ENCODE results near the gene DCUN1D2. TPM values are rescaled to one million over a fixed set of nuclear protein-coding genes. Genes with fewer than 3 reads are reported as not detected.
A peak's percentile ranks its signal among the peaks of the same experiment; 100 is the strongest.

DCUN1D2 gene
- total RNA-seq, 4 donors from 2014 or later, result 13.6 to 32.5 (median 24.5) TPM

- peaks cover 34 to 55% (median 48%) of the 10 kb centered on the region in 4 donors for H3K4me1 ChIP-seq
- DNase-seq (ENCODE audit: extremely low spot score), result no peak
- WGBS, result 95% methylated on average over 20 of the region's 27 CpGs
- TF ChIP-seq EP300 (IDR thresholded peaks at IDR 0.05) (no peak), CTCF (IDR thresholded peaks at IDR 0.05) (no peak), POLR2A (IDR thresholded peaks at IDR 0.05; ENCODE audit: low read depth) (no peak), POLR2AphosphoS5 (IDR thresholded peaks at IDR 0.05) (no peak)
- H3K4me3 ChIP-seq, result no peak overlapping the region
- H3K27ac ChIP-seq (replicated peaks in 1 of 4), result peak overlapping the region; percentile 44 to 82 (median 81)
- H3K9me3 ChIP-seq, result no peaks in the 10 kb centered on the region
- intact Hi-C loops (cut with DNase I), result no loop called here
- H3K27me3 ChIP-seq, result peaks cover 0 to 33% (median 0%) of the 10 kb centered on the region in 4 donors
- peaks cover 0 to 5% (median 0%) of the 10 kb centered on the region in 4 donors for H3K36me3 ChIP-seq
These were observed 78.1 kb downstream of the DCUN1D2 start for GRCh38 chr13:113412440-113412839.

DNA sequence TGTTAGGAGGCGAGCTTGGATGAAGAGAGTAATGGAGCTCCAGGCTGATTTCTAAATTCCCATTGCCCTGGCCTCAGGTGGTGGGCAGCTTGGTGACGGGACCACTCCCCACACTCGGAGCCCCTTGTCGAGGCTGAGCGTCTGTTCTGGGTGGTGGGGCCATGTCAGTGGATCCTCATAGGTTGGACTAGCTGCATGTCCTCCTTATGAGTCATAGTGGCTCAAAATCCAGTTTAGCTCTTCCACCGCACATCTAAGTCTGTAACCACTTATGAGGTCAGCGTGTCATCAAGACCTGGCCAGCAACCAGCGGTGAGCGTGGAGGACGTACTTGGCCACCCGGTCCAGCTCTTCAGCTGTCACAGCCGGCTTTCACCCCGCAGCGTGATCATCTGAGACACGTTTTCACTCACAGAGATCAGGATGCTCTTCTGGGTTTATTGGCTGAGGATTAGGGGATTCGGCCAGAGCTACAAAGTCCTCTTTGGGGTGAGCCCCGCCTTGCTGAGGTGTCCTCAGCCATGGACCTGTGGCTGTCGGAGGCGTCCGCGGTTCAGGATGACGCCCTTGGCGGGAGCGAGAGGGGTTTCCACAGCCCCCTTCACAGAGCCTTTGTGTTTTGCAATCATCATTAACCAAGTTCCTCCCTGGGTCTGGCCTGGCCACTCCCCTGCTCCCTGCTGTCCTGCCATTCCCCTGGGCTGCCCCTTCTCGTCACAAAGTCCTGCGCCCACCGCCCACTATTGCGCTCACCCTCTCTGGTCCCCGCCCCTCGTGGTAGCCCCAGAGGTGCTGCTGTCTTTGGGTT, 79.1 kb downstream of the DCUN1D2 start:
- WGBS, result 77% methylated on average over 23 of the region's 30 CpGs
- peak overlapping the region; percentile 81 to 83 (median 82) for H3K27ac ChIP-seq (replicated peaks in 1 of 4)
- peak overlapping the region in 1 of 4 donors; percentile 44 for H3K4me3 ChIP-seq
- peaks cover 0 to 13% (median 0%) of the 10 kb centered on the region in 4 donors for H3K36me3 ChIP-seq
- no peaks in the 10 kb centered on the region for H3K9me3 ChIP-seq
- intact Hi-C loops (cut with DNase I), result no loop called here
- peaks cover 39 to 55% (median 48%) of the 10 kb centered on the region in 4 donors for H3K4me1 ChIP-seq
- no peak for DNase-seq (ENCODE audit: extremely low spot score)
- no peak for TF ChIP-seq POLR2A (IDR thresholded peaks at IDR 0.05; ENCODE audit: low read depth)
- peak in 1 of 2 donors; percentile 19 for TF ChIP-seq POLR2AphosphoS5 (IDR thresholded peaks at IDR 0.05)
- TF ChIP-seq EP300 (IDR thresholded peaks at IDR 0.05), result no peak
- H3K27me3 ChIP-seq, result peaks cover 0 to 44% (median 0%) of the 10 kb centered on the region in 4 donors

GRCh38 chr13:113410472-113411201, 79.9 kb downstream of the DCUN1D2 start:
- peaks cover 40 to 55% (median 48%) of the 10 kb centered on the region in 4 donors for H3K4me1 ChIP-seq
- H3K4me3 ChIP-seq, result peak overlapping the region in 3 of 4 donors; percentile 22 to 44 (median 23)

GRCh38 chr13:113408562-113408961, 81.9 kb downstream of the DCUN1D2 start:
- Histone ChIP-seq H3K4me3 (no peak overlapping the region), H3K36me3 (peaks cover 0 to 32% (median 0%) of the 10 kb centered on the region in 4 donors), H3K27me3 (peaks cover 0 to 61% (median 0%) of the 10 kb centered on the region in 4 donors), H3K9me3 (no peaks in the 10 kb centered on the region), H3K27ac (replicated peaks in 1 of 4) (peak overlapping the region in 1 of 4 donors; percentile 81), H3K4me1 (peaks cover 29 to 40% (median 35%) of the 10 kb centered on the region in 4 donors)
- intact Hi-C loops (cut with DNase I), result no loop called here
- no peak for DNase-seq (ENCODE audit: extremely low spot score)
- TF ChIP-seq POLR2AphosphoS5 (IDR thresholded peaks at IDR 0.05) (no peak), CTCF (IDR thresholded peaks at IDR 0.05) (no peak), EP300 (IDR thresholded peaks at IDR 0.05) (no peak), POLR2A (IDR thresholded peaks at IDR 0.05; ENCODE audit: low read depth) (no peak)
- WGBS, result 88% methylated on average over 3 of the region's 3 CpGs

More at GRCh38 chr13:113410472-113411201, 79.9 kb downstream of the DCUN1D2 start:
- peaks cover 0 to 51% (median 0%) of the 10 kb centered on the region in 4 donors for H3K27me3 ChIP-seq
- H3K27ac ChIP-seq (replicated peaks in 1 of 4), result peak overlapping the region; percentile 81 to 83 (median 82)
- peaks cover 0 to 21% (median 0%) of the 10 kb centered on the region in 4 donors for H3K36me3 ChIP-seq
- TF ChIP-seq POLR2A (IDR thresholded peaks at IDR 0.05; ENCODE audit: low read depth) (no peak), POLR2AphosphoS5 (IDR thresholded peaks at IDR 0.05) (peak; percentile 43 to 57), EP300 (IDR thresholded peaks at IDR 0.05) (no peak), CTCF (IDR thresholded peaks at IDR 0.05) (no peak)
- WGBS, result 49% methylated on average over 25 of the region's 34 CpGs
- intact Hi-C loops (cut with DNase I), result no loop called here
- H3K9me3 ChIP-seq, result no peaks in the 10 kb centered on the region
- no peak for DNase-seq (ENCODE audit: extremely low spot score)

Measured in esophagus muscularis mucosa (tissue), 4 donors.